HG03442 (cell line): ENCODE measurements around the gene CREM.

Experiments
- ATAC-seq: cut with Tn5 transposase; IDR thresholded peaks from one replicate; pipeline ENCODE4 v1.9.1; 2021; ENCODE audit warnings: mild to moderate bottlenecking, moderate library complexity; ENCODE audit not compliant: unreplicated experiment

CREM gene

DNA sequence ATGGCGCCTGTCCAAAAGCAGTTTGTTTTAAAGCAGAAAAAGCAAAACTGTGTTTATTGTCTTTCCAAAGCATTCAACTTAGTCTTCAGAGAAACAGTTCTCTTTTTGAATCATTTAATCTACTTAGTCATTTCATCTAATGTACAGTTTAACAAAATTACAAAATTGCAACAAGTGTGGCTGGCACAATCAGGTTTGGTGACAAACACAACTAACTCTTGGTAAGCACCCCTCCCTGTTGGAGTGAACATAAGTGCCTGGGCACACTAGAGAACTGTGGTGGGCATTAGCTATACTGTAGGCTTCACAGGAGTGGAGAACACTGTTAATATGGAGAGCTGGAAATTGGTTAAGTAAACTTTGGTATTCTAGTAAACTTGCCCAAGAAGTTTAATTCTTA lies 6.9 kb downstream of the CREM start:
- no peak for ATAC-seq

DNA sequence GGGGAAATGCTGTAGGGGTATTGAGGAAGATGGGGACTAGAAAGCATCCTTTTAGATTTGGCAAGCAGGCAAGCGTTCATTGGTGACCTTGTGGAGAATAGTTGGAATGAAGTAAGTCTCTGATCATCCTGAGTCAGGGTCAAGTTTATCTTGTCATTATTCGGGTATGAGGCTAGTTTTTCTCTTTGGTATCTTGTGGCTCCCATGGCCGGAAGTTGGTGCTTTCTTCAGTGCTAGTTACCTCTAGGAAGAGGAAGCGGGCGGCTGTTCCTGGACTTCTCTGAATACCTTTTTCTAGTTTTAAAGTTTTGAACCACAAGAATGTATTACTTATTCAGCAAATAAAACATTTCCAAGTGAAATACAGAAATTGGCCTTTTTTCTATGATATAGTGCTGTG lies 9.2 kb downstream of the CREM start:
- peak; percentile 28 for ATAC-seq

DNA sequence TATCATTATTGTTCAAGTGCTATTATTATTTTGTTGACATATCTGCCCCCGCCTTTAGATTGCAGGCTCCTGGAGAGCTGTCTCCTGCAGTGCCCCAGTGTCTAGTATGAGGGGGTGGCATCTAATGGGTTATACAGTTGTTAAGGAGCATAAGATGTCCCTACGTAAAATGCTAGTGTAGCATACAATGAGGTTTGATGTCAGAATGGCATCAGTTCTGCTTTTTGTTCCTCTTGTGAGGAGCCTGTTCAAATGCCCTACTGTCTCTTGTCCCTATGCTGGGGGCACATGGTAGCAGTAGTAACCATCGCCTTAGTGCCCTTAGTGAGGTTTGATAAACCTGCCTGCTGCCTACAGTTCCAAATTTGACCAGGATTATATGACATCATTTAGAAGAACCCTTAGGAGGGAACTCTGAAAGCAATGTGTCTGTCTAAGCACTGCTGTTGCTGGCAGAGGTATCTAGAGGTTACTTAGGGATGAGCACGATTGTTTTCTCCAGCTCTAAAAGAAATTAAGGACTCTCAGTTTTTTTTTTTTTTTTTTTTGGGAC lies 9.7 kb downstream of the CREM start:
- ATAC-seq = peak; percentile 53

DNA sequence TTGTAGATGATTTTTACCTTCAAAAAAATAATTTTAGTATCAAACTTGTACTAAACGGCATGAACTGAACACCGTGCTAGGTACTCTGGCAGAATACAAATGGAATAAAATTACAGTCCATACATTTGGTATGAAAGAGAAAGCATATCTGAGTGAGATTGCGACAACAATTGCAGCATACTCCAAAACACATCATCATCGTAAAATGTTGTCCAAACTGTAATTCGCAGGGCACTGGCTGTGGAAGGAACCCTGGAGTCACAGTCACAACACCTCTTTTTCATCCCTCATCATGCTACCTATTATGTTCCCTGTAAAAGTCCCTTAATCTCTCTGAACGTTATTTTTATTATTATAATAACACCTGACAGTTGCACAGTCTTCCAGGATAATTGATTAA lies 13.5 kb downstream of the CREM start:
- no peak for ATAC-seq

DNA sequence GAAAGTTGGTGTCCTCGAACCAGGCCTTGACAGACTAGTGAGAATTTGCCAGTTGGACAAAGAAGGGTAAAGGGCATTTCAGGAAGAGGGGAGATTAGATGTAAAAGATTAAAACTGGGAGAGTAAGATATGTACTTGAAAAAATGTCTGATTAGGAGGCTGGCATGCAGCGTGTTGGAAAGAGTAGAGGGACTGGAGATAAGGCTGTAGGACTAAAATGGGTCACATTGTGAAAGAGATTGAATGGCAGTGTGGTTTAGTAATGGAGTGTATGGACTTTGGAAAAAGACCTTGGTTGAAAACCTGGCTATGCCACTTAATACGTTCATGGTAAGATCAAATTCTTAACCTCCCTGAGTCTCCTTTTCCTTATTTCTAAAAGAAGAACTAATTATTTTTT lies 14.1 kb downstream of the CREM start:
- ATAC-seq = no peak

DNA sequence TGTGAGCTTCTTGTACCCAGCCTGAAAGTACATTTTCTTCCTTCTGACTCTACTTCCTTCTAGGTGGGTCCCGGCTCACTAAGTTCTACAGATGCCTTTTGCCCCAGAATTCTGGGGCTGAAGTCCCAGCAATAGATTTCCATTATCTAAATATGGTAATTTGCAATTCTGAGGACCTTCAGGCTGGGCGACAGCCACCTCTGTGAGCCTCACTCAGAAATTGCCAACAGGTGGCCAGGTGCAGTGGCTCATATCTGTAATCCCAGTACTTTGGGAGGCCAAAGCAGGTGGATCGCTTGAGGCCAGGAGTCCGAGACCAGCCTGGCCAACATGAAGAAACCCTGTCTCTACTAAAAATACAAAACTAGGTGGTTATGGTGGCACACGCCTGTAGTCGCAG lies 23.7 kb downstream of the CREM start:
- ATAC-seq = no peak

DNA sequence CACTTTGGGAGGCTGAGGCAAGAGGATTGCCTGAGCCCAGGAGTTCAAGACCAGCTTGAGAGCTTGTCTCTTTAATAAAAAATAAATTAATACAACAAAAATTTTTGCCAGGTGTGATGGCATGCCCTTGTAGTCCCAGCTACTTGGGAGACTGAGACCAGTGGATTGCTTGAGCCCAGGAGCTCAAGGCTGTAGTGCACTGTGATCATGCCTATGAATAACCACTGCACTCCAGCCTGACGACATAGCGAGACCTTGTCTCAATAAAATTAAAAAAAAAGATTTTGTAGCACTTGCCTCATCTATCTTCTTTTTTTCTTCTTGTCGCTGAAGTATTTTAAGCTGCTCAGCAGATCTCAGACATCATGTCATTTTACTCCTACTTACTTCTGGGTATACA lies 26.3 kb downstream of the CREM start:
- no peak for ATAC-seq

DNA sequence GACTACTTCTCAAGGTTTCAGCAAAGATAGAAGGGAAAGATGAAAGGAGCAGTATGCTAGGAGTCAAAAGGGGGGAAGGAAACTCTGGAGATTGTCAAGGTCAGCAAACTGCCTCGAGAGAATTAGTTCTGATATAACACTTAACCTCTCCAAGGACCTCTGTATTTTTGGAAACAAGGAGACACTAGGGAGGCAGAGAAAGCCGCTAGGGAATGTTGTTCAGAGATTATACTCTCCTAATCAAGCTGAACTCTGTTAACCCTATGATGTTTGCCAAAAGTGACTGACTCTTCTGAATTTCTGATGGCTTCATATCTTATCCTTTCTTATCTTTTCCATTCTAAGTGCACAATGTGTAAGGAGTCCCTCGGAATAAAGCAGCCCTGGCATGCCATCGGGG lies 27.1 kb downstream of the CREM start:
- no peak for ATAC-seq

DNA sequence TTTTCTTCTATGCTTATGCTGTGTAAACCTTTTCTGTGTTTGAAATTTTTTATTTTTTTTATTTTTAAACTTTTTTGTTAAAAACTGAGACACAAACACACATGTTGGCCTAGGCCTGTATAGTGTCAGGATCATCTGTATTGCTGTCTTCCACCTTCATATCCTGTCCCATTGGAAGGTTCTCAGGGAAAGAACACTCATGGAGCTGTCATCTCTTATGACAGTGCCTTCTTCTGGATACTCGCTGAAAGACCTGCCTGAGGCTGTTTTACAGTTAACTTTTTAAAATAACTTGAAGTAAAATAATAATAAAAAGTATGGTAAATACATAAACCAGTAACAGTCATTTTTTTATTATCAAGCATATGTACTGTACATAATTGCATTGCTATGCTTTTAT lies 34.1 kb downstream of the CREM start:
- no peak for ATAC-seq

DNA sequence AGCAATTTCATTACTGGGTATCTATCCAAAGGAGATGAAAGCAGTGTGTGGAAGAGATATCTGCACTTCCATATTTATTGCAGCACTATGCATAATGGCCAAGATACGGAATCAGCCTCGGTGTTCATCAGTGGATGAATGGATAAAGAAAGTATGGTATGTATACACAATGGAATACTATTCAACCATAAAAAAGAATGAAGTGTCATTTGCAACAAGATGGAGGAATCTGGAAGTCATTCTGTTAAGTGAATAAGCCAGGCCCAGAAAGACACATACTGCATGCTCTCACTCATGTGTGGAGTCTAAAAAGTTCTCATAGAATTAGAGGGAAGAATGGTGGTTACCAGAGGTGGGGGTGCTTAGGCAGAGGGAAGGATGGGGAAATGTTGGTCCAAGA lies 35.3 kb downstream of the CREM start:
- no peak for ATAC-seq

DNA sequence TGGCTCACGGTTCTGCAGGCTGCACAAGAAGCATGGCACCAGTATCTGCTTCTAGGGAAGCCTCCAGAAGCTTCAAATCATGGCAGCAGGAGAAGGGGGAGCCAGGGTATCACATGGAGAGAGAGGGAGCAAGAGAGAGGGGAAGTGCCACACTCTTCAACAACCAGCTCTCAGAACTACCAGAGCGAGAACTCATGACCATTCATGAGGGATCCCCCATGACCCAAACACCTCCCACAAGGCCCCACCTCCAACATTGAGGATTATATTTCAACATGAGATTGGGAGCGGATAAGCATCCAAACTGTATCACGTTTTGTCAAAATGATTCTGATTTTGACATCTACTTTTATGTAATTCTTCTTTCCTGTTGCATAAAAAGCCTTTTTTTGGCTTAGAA lies 38.5 kb downstream of the CREM start:
- ATAC-seq = no peak

DNA sequence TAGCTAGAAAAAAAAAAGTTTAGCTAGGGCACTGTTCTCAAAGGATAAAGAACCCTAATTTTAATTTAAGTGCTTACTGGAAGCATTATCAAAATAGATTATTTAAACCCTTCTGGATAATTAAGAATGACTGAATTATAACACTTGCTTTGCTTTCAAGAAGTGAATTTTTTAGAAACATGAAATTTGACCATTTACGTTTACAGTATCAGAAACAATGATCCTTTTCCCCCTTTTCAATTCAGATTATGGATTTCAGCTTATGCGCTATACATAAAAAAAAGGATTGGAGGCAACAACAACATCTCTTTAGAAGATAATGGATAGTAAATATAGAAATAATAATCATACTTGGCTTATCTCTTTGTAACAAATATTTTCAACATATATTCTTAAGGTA lies 39.2 kb downstream of the CREM start:
- ATAC-seq = no peak

DNA sequence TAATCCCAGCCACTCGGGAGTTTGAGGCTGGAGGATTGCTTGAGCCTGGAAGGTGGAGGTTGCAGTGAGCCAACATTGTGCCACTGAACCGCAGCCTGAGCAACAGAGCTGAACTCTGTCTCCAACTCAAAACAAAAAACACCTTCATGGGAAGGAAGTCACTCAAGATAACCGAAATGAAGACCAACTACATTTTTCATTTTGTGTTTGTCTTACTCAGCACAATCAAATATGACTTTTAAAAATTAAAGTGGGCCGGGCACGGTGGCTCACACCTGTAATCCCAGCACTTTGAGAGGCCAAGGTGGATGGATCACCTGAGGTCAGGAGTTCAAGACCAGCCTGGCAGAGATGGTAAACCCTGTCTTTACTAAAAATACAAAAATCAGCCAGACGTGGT lies 40.0 kb downstream of the CREM start:
- no peak for ATAC-seq

DNA sequence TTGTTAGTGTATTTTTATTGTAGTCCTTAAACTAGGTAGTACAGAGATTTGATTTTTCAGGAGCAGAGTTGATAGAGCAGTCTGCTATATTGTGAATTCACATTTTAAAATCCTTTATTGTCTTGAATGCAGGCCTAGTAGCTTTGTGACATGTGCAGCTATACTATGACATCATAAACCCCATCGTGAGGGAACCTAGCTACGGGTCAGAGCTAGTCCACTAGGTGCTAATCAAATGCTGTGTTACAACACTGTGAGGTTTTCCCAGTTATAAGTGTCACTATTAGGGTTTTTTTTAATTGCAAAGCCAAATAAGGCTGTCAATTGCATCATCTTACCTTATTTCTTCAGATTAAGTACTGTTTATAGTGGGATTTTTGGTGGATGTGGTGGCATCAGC lies 40.7 kb downstream of the CREM start:
- ATAC-seq = no peak

DNA sequence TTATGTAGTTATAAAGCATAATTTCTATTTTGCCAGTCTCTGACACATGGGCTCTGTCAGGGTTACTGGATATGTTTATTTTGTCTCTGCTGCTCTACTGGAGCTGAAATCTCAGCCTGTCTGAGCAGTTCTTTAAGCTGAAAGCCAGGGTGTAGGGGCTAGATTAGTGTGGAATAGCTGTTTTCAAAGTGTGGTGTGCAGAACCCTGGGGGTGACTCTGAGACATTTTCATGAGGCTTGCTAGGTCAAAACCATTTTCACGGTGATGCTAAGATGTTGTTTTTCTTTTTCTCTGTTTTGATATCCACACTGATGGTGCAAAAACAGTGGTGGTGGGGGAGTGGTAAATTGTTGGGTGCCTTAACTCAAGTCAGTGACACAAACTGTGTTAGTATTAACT lies 45.5 kb downstream of the CREM start:
- no peak for ATAC-seq

DNA sequence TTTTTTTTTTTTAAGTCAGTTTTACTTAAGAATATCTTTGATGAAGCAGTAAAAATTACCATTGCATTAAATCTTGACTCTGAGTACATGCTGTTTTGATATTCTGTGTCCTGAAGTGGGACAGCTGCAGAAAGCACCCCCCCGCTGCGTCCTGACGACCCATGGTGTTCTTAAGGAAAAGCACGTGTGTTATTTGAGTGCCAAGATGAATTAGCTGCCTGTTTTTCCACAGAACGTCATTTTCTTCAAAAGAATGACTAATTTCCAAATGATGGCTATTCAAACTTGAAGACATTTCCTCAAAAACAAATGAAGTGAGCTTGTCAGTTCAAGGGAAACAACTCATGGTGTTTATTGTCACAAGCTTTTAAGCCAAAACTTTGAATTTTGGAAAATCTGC lies 45.9 kb downstream of the CREM start:
- no peak for ATAC-seq

DNA sequence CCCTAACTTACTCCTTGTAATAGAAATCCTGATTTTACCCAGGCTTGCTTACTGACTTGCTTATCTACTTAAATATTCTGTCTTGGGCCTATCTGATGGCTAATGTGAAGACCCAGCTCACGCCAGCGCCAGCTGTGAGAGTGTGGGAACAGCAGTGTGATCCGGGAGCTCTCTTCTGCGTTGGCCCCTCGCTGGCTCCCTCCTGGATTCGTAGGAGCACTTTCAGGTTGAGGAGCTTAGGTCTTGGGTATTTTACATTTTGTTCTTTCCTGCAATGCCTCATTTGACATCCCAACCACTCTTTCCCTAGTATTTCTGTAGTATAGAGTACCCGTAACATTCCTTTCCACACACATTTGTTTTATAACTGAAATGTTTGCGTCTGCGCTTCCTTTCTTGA lies 51.7 kb downstream of the CREM start:
- ATAC-seq = no peak

DNA sequence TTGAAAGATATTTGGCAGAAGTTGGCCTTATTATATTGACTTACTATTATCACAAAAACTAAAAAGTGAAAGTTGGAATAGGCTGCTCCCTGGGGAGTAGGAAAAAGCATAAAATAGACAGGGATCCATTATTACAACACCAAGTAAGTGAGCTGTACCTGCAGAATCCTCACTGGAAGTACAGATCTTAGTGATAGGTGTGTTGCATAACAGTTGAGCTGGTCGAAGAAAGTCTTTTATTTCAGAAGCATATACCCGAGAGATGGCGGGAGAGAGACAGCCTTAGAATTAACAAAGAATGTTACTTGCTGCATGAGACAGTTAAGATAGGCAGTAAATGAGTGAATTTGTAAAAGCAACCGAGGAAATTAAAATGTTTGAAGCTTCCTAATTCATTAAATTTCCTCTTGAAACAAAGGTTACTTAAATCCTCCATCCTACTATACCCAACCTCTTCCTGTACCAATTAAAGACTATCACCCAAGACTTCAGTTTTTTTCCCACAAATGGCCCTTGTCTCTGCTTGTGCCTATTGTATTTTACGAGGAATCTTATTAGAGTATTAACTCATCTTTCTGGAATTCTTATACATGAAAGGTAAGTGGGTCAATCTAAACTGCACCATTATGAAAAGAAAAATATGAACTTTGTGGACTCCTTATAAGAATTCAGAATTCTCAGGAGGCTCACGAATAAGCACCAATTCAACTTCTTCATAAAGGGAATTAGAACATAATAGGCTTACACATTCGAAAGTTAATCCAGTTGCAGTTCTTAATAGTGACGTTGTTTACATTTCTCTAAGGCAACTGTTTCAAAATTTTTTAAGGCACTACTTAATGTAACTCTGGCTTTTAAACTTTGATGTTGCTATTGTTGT lies 56.2 kb downstream of the CREM start:
- no peak for ATAC-seq

DNA sequence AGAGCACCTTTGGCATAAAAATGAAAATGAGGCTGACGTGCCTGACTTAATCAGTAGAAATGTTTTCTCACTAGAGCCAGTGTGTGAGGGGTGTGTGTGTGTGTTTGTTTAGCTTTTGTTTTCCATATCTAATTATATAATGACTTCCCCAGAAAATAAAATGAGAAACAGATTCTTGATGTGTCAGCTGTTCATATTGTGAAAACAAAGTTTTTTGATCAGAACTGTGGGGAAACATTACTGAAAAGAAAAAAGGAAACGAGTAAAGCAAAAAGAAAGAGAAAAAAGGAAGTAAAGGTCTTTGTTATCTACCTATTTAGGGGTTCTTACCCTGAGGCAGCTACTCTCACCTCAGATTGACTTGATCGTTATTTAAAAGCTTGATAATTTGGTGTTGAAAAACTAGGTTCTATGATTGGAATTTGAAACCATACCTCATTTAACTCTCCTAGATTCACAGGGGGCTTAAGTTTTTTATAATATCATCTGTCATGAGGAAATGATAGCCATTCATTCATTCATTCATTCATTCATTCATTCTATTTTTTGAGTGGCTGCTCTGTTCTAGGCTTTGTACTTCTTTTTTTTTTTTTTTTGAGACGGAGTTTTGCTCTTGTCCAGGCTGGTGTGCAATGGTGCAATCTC lies 58.0 kb downstream of the CREM start:
- no peak for ATAC-seq

DNA sequence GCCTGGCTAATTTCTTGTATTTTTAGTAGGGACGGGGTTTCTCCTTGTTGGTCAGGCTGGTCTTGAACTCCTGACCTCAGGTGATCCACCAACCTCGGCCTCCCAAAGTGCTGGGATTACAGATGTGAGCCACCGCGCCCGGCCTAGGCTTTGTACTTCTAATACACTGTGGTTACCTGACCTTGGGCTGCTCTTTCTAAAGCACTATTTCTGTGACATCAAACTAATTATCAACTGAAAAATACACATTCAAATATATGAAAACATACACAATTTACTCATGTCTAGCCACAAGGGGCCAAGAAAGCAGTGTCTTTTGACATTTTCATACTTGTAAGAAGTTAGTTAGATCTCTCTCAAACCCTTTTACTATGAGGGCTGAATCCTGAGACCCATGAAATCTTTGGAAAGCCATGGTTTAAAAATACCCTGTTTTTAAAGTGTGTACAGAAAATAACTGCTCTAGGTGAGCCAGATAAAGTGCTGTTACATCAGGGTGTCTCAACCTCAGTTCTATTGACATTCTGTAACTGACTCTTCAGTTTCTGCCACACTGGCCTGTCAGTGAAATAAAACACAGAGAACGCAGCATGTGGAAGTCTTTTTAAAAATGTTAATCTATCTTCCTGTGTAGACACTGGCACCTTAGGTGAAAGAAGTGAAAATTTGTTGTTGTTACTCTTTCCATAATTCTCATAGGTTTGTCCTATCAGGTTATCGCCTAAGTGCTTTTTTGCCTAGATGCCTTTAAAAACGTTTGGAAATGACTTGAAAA lies 58.8 kb downstream of the CREM start:
- ATAC-seq = peak; percentile 62

DNA sequence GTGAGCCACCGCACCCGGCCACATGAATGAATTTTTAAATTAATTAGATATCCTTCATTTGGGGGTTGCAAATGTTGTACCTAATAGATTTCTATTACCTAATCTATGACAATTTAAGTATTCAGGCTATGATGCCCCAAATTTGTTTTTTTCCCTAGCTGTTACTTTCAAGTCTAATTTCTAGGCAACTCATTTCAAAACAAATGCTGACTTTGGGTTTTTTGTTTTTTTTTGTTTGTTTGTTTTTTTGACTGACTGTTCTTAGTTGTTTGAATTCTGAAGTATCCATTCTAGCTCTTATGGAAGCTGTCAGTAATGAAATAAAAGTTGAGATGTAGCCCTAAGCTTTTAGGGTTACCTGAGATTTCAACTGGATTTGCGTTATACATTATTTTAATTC lies 62.3 kb downstream of the CREM start:
- ATAC-seq = no peak

DNA sequence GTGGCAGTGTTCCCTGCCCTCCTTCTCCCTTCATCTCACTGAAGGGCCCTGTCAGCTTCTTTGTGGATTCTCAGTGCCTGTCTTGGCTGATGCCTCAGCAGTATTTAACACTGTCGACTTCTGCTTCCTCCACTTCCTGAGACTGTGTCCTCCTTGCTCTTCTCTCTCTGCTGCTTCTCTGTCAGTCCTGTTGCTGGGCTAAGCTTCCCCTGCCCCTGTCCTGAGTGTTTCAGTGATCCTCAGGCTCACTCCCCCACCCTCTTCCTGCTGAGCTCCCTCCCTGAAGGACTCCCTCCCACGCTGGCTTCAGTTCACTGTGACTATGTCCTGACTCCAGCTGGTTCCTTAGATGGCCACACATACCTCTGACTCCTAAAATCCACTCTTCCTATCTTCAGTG lies 64.9 kb downstream of the CREM start:
- ATAC-seq = no peak
